Measurements from ENCODE around the gene ADAMTS4.

GRCh38 chr1:161238039-161238473 is 39.2 kb upstream of the ADAMTS4 start, which contains the start of gene NR1I3:
- no peak for TF ChIP-seq CTCF (conservative IDR thresholded peaks at IDR 0.05; ENCODE audit: low read depth, low read length)
- TF ChIP-seq EZH2 (IDR thresholded peaks at IDR 0.05; ENCODE audit: borderline replicate concordance, low read depth, low read length, poor library complexity, severe bottlenecking), result no peak
